Colonic mucosa (tissue), 4 donors: ENCODE results near the gene PLS3. TPM values are rescaled to one million over a fixed set of nuclear protein-coding genes. Genes with fewer than 3 reads are reported as not detected.
"Not testable (repeated sequence)": the region's sequence is repeated elsewhere in the genome, so short reads cannot be mapped to it uniquely, and the experiment has no call there.

Source experiments
- DNase-seq: peaks from one replicate; pipeline ENCODE4 v3.0.0-alpha.2; 2020
- H3K27ac ChIP-seq: fragments of 200-600 bp; one replicate; pipeline ENCODE4 v1.8.0; 2021
- H3K27me3 ChIP-seq: fragments of 200-600 bp; one replicate; pipeline ENCODE4 v1.8.0; 2021
- H3K36me3 ChIP-seq: fragments of 200-600 bp; one replicate; pipeline ENCODE4 v1.8.0; 2021
- H3K4me1 ChIP-seq: fragments of 200-600 bp; one replicate; pipeline ENCODE4 v1.8.0; 2021; ENCODE audit warnings: mild to moderate bottlenecking
- H3K4me3 ChIP-seq: fragments of 200-600 bp; one replicate; pipeline ENCODE4 v1.8.0; 2021
- H3K9ac ChIP-seq, 2 donors: one replicate each; pipeline ENCODE4 v1.7.0; 2013; ENCODE audit warnings: control low read depth in 2 of 2, low read depth in 2 of 2, low read length in 2 of 2
- H3K9me3 ChIP-seq: fragments of 200-600 bp; one replicate; pipeline ENCODE4 v1.8.0; 2021
- CTCF ChIP-seq: fragments of 200-600 bp; IDR thresholded peaks from one replicate; pipeline ENCODE4 v1.8.0; 2022; ENCODE audit warnings: antibody characterized with exemption, mild to moderate bottlenecking
- intact Hi-C: fragments of 100-400 bp; cut with DNase I; formaldehyde crosslinking; loops from one replicate; pipeline ENCODE4 v1.14.1; 2022
- total RNA-seq, 2 donors: library from RNA; stranded (reverse); fragmentation: NEBNext Ultra II Directional in 1 of 2; extraction: Animal tissue kit (Norgen Biotek cat#: 25700) in 1 of 2; gene quantifications; one replicate each; pipeline ENCODE4 v1.2.1, GENCODE V29; 2021
- donor health status: healthy.
- donor health status: DM: no; HTN: no; CAD: no.
- donor health status: DM: no; HTN: no; CAD: no.

Gene PLS3
- total RNA-seq, 2 donors from 2014 or later: 23.8 to 33.0 TPM

- H3K4me3 ChIP-seq: no peak overlapping the region
- H3K27ac ChIP-seq: no peak overlapping the region
- TF ChIP-seq CTCF: peak; percentile 99
- no peaks in the 10 kb centered on the region for H3K36me3 ChIP-seq
- H3K27me3 ChIP-seq: no peaks in the 10 kb centered on the region
- intact Hi-C loops: loop anchor here (2.0 kb wide), 1 partner anchor 310 kb away; no protein-coding TSS in a partner anchor
- no peaks in the 10 kb centered on the region for H3K4me1 ChIP-seq
- H3K9ac ChIP-seq: no peak overlapping the region
- H3K9me3 ChIP-seq: no peaks in the 10 kb centered on the region
- peak; percentile 52 for DNase-seq
These were observed 82.0 kb downstream of the PLS3 start for GRCh38 chrX:115642895-115643530.

- H3K4me1 ChIP-seq, H3K27ac ChIP-seq, H3K27me3 ChIP-seq, DNase-seq, H3K36me3 ChIP-seq, H3K9ac ChIP-seq, H3K4me3 ChIP-seq, H3K9me3 ChIP-seq, intact Hi-C loops: not testable (repeated sequence)
These were observed 83.4 kb downstream of the PLS3 start for GRCh38 chrX:115644397-115644796.

GRCh38 chrX:115649461-115650063 lies 88.6 kb downstream of the PLS3 start:
- Histone ChIP-seq H3K4me1 (no peaks in the 10 kb centered on the region), H3K9me3 (no peaks in the 10 kb centered on the region), H3K27ac (no peak overlapping the region), H3K36me3 (no peaks in the 10 kb centered on the region), H3K9ac (no peak overlapping the region), H3K4me3 (no peak overlapping the region), H3K27me3 (no peaks in the 10 kb centered on the region)
- no peak for TF ChIP-seq CTCF
- intact Hi-C loops: no loop called here
- DNase-seq: no peak

GRCh38 chrX:115650449-115650848 lies 89.5 kb downstream of the PLS3 start:
- H3K27me3 ChIP-seq: no peaks in the 10 kb centered on the region
- TF ChIP-seq CTCF: no peak
- no peak overlapping the region for H3K27ac ChIP-seq
- H3K9ac ChIP-seq: no peak overlapping the region
- intact Hi-C loops: no loop called here
- no peak for DNase-seq
- no peaks in the 10 kb centered on the region for H3K9me3 ChIP-seq
- no peaks in the 10 kb centered on the region for H3K36me3 ChIP-seq
- H3K4me3 ChIP-seq: no peak overlapping the region
- no peaks in the 10 kb centered on the region for H3K4me1 ChIP-seq

GRCh38 chrX:115650916-115651315 lies 89.9 kb downstream of the PLS3 start:
- intact Hi-C loops: no loop called here
- no peaks in the 10 kb centered on the region for H3K9me3 ChIP-seq
- no peaks in the 10 kb centered on the region for H3K36me3 ChIP-seq
- no peak overlapping the region for H3K27ac ChIP-seq
- TF ChIP-seq CTCF: peak; percentile 47
- peak; percentile 33 for DNase-seq
- no peak overlapping the region for H3K9ac ChIP-seq
- H3K4me1 ChIP-seq: no peaks in the 10 kb centered on the region
- H3K4me3 ChIP-seq: no peak overlapping the region
- H3K27me3 ChIP-seq: no peaks in the 10 kb centered on the region

- no peak for TF ChIP-seq CTCF
- no peaks in the 10 kb centered on the region for H3K4me1 ChIP-seq
- intact Hi-C loops: no loop called here
- H3K27ac ChIP-seq: no peak overlapping the region
- H3K4me3 ChIP-seq: no peak overlapping the region
- no peak for DNase-seq
- no peaks in the 10 kb centered on the region for H3K27me3 ChIP-seq
- no peak overlapping the region for H3K9ac ChIP-seq
- H3K36me3 ChIP-seq: no peaks in the 10 kb centered on the region
- H3K9me3 ChIP-seq: no peaks in the 10 kb centered on the region
These were observed 91.2 kb downstream of the PLS3 start for GRCh38 chrX:115652221-115652620.
